Osteocyte (in vitro differentiated cells): ENCODE results near the gene TBCD. TPM values are rescaled to one million over a fixed set of nuclear protein-coding genes. Genes with fewer than 3 reads are reported as not detected.
A peak's percentile ranks its signal among the peaks of the same experiment; 100 is the strongest.

Experiments
- DNase-seq: peaks from one replicate; pipeline ENCODE4 v3.0.0; 2021; ENCODE audit warnings: mixed read lengths; ENCODE audit not compliant: unreplicated experiment; ENCODE audit errors: extremely low spot score
- H3K27ac Mint-ChIP-seq: one replicate; pipeline ENCODE4 v1.8.0; 2021; ENCODE audit warnings: mild to moderate bottlenecking, mixed read lengths; ENCODE audit not compliant: unreplicated experiment
- H3K27me3 Mint-ChIP-seq: one replicate; pipeline ENCODE4 v1.8.0; 2021; ENCODE audit warnings: mixed read lengths; ENCODE audit not compliant: unreplicated experiment
- H3K36me3 Mint-ChIP-seq: one replicate; pipeline ENCODE4 v1.8.0; 2021; ENCODE audit warnings: mixed read lengths; ENCODE audit not compliant: unreplicated experiment
- H3K4me1 Mint-ChIP-seq: one replicate; pipeline ENCODE4 v1.8.0; 2021; ENCODE audit warnings: mixed read lengths; ENCODE audit not compliant: unreplicated experiment
- H3K4me3 Mint-ChIP-seq: one replicate; pipeline ENCODE4 v1.8.0; 2021; ENCODE audit warnings: mild to moderate bottlenecking, moderate library complexity, mixed read lengths; ENCODE audit not compliant: unreplicated experiment
- H3K9me3 Mint-ChIP-seq: one replicate; pipeline ENCODE4 v1.8.0; 2021; ENCODE audit warnings: mixed read lengths; ENCODE audit not compliant: unreplicated experiment
- total RNA-seq: library from RNA; stranded (reverse); gene quantifications from 2 replicates; pipeline ENCODE4 v1.2.1, GENCODE V29; 2021
- TF ChIP-seq, protein P1 (sequence below): fragments of 200-600 bp; sonication (generic); IDR thresholded peaks from 2 replicates; pipeline ENCODE4 v1.5.0; 2021; ENCODE audit warnings: antibody characterized with exemption, mild to moderate bottlenecking, moderate library complexity

Gene TBCD
- total RNA-seq, 1 donor from 2014 or later: 74.0 TPM

DNA sequence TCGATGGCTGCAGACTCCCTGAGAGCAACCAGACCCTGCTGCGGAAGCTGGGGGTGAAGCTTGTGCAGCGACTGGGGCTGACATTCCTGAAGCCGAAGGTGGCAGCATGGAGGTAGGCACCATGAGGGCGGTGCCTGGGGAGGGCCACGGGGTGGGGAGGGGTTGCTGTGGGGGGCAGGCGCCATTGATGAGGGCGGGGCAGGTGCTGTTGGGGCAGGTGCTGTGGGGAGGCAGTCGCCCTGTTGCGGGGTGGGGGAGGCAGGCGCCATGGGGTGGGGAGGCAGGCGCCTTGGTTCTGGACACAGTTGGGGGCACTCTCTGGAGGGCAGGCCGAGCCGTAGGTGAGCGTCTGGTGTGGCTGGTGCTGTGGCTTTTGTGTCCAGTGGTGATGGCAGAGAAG, 49.0 kb downstream of the TBCD start:
- Mint-ChIP-seq H3K4me1 (peaks cover 7% of the 10 kb centered on the region), H3K9me3 (no peaks in the 10 kb centered on the region), H3K27me3 (no peaks in the 10 kb centered on the region), H3K27ac (no peak overlapping the region), H3K36me3 (peaks cover 14% of the 10 kb centered on the region), H3K4me3 (no peak overlapping the region)
- DNase-seq: no peak
- TF ChIP-seq, protein P1, sequence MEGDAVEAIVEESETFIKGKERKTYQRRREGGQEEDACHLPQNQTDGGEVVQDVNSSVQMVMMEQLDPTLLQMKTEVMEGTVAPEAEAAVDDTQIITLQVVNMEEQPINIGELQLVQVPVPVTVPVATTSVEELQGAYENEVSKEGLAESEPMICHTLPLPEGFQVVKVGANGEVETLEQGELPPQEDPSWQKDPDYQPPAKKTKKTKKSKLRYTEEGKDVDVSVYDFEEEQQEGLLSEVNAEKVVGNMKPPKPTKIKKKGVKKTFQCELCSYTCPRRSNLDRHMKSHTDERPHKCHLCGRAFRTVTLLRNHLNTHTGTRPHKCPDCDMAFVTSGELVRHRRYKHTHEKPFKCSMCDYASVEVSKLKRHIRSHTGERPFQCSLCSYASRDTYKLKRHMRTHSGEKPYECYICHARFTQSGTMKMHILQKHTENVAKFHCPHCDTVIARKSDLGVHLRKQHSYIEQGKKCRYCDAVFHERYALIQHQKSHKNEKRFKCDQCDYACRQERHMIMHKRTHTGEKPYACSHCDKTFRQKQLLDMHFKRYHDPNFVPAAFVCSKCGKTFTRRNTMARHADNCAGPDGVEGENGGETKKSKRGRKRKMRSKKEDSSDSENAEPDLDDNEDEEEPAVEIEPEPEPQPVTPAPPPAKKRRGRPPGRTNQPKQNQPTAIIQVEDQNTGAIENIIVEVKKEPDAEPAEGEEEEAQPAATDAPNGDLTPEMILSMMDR: no peak

DNA sequence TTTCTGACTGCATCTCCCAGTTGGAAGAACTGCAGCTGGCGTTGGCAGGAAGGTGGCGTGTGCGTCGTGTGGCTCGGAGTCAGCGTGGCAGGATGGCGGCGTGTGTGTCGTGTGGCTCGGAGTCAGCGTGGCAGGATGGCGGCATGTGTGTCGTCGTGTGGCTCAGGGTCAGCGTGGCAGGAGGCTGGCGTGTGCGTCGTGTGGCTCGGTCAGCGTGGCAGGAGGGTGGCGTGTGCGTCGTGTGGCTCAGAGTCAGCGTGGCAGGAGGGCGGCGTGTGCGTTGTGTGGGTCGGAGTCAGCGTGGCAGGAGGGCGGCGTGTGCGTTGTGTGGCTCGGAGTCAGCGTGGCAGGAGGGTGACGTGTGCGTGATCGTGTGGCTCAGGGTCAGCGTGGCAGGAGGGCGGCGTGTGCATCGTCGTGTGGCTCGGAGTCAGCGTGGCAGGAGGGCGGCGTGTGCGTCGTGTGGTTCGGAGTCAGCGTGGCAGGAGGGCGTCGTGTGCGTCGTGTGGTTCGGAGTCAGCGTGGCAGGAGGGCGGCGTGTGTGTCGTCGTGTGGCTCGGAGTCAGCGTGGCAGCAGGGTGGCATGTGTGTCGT, 49.6 kb downstream of the TBCD start:
- no peaks in the 10 kb centered on the region for H3K9me3 Mint-ChIP-seq
- TF ChIP-seq, protein P1: no peak
- no peaks in the 10 kb centered on the region for H3K27me3 Mint-ChIP-seq
- no peak overlapping the region for H3K27ac Mint-ChIP-seq
- no peak for DNase-seq
- peaks cover 20% of the 10 kb centered on the region for H3K36me3 Mint-ChIP-seq
- peaks cover 7% of the 10 kb centered on the region for H3K4me1 Mint-ChIP-seq
- no peak overlapping the region for H3K4me3 Mint-ChIP-seq

DNA sequence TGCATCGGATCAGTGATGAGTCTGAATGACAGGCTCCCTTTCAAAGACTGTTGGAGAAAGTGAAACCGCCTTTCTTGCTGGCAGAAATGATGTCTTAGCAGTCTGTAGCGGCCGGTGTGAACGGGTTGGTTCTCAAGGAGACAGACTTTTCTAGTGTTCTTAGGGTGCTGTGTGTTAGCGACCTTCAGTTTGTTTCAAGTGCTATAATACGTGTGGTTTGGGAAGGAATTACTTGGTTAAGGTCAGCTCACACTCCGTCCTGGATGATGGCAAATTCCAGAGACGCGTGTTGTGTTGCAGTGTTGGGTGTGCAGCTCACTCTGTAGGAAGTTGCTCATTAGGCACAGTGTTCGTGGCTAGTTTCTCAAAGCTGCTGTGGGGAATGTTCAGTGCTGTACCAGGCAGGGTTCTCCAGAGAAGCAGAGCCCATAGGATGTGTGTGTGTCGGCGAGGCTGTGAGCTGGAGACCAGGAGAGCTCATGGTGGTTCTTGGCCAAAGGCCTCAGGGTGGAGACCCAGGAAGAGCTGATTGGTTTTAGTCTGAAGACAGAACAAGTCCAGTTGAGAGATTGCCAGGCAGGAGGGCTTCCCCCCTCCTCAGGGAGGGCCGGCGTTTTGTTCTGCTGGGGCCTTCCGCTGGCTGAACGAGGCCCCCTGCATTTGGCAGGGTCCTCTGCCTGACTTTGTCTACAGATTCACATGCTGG, 50.4 kb downstream of the TBCD start:
- H3K27ac Mint-ChIP-seq: peak overlapping the region; percentile 36
- peaks cover 21% of the 10 kb centered on the region for H3K36me3 Mint-ChIP-seq

DNA sequence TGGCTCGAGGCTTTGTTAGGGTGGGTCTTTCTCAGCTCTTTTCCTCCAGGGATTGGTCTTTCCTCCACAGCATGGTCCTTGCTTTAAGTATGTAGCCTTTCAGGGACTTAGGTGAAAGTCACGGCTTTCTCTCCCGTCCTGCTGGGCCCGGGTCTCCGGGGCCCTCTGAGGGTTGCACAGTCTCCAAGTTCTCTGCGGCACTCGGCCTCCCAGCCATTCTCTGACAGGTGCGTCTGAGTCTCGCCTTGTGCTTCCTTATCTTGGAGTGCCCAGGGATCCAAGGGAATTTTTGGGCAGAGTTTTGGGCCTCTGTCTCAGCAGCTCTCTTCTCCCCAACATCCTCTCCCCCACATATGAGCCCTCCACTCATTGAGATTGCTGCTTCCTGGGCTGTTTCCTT, 51.3 kb downstream of the TBCD start:
- no peak for DNase-seq
- Mint-ChIP-seq H3K27me3 (no peaks in the 10 kb centered on the region), H3K36me3 (peaks cover 21% of the 10 kb centered on the region), H3K4me1 (peaks cover 11% of the 10 kb centered on the region), H3K9me3 (no peaks in the 10 kb centered on the region), H3K27ac (peak overlapping the region; percentile 65), H3K4me3 (no peak overlapping the region)
- TF ChIP-seq, protein P1: no peak

More for the DNA sequence above, 50.4 kb downstream of the TBCD start:
- no peak overlapping the region for H3K4me3 Mint-ChIP-seq
- no peak for DNase-seq
- H3K4me1 Mint-ChIP-seq: peaks cover 11% of the 10 kb centered on the region
- no peaks in the 10 kb centered on the region for H3K27me3 Mint-ChIP-seq
- H3K9me3 Mint-ChIP-seq: no peaks in the 10 kb centered on the region
- TF ChIP-seq, protein P1: no peak

DNA sequence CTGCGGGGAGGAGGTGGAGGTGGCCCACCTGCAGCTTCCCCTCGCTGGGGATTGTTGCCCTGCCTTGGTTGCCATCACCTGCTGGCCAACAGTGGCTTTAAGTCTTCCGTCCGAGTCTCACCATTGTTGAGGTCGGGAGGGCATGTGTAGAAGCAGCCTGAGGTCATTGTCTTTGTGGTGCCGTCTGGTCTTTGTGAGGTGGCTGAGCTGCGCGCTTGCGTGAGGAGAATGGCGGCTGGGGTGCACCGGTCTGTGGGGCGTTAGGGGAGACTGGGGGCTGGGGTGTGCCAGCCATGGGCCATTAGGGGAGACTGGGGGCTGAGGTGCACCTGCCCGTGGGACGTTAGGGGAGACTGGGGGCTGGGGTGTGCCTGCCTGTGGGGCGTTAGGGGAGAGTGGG, 51.7 kb downstream of the TBCD start:
- Mint-ChIP-seq H3K36me3 (peaks cover 18% of the 10 kb centered on the region), H3K27me3 (no peaks in the 10 kb centered on the region), H3K27ac (no peak overlapping the region), H3K9me3 (no peaks in the 10 kb centered on the region), H3K4me1 (peaks cover 11% of the 10 kb centered on the region), H3K4me3 (no peak overlapping the region)
- TF ChIP-seq, protein P1: no peak
- DNase-seq: no peak
